ENCODE measurements around the gene KIF13A.
"Not testable (repeated sequence)": the region's sequence is repeated elsewhere in the genome, so short reads cannot be mapped to it uniquely, and the experiment has no call there.

The KIF13A gene

DNA sequence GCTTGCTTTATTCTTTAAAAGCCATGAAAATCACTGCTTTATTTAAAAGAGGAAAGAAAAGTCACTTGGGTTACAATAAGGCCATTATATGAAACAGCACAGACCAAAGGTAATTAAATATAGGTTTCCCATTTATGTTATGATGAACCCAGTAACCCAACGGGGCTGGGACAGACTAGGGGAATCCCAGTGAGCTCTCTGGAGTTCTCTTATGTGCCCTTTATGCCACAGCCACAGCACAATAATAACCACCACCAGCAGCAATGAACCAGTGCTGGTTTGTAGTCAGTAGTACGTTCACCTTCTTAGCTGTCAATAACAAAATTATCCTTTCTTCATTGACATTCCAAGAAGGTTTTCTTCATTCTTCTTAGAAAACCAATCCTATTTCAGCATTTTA is 87.4 kb downstream of the KIF13A start:
- DNase-seq (ENCODE audit: low read depth in 2 of 2): no peak

DNA sequence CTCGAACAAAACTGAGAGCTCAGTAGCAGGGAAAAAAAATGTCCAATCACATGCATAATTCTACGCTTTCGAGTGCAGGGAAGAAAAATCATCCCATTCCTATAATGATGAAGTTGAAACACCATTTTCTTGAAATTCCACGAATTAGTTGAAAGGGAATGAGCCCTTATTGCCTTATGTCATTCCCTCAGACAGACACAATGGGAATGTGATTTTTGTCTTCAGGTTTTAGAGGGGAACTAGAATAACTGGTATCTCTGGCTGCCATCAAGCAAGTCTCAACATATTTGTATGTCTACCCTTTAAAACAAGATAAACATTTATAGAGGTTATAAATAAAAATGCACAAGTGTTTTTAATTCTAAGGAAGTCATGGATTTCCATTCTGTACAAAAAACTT is 87.9 kb downstream of the KIF13A start:
- no peak for DNase-seq (ENCODE audit: low read depth in 2 of 2)

DNA sequence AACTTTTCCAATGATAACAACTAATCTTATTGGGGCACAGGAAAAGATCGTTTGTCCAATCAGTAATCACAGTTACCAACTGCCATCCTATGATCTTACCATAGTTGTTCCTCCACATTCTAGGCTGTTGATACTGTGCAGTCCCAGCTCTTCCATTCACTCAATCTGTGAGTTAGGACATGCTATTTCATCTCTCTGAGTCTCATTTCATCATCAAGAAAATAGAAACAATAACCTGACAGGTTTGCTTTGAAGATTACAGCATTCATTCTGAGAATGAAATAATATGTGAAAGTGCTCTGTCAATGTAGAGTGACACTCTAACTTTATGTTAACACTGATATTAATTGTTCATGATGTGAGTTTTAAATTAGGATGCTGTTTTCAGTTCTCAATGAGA is 89.8 kb downstream of the KIF13A start:
- DNase-seq (ENCODE audit: low read depth in 2 of 2): no peak

DNA sequence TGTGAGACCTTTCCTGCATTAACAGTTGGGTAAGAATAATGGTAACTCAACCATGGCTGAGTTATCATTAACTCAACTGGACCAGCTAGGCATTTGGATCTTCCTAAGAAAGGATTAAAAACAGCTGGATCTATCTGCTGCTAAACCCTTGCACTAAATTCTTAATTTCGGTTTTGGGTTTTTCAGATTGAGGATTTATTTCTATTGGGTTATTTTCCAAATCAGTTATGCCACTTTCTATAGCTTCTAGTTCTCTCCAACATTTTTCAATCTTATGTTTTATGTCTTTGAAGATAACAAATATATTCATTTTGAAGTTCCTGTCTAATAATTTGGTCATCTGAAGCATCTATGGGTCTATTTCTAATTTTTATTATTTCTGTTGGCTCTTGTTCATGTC is 92.5 kb downstream of the KIF13A start:
- no peak for DNase-seq (ENCODE audit: low read depth in 2 of 2)

DNA sequence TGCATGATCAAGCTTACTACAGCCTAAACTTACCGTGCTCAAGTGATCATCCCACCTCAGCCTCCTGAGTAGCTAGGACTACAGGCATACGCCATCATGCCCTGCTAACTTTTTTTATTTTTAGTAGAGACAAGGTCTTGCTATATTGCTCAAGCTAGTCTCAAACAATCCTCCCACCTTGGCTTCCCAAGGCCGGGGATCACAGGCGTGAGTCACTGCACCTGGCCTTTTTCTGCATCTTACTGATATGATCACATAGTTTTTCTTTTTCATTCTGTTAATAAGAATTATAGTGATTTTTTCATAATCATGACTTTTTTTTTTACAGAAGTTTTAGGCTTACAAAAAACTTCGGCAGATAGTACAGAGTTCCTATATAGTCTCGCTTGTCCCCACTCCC is 93.2 kb downstream of the KIF13A start:
- DNase-seq (ENCODE audit: low read depth in 2 of 2): no peak

DNA sequence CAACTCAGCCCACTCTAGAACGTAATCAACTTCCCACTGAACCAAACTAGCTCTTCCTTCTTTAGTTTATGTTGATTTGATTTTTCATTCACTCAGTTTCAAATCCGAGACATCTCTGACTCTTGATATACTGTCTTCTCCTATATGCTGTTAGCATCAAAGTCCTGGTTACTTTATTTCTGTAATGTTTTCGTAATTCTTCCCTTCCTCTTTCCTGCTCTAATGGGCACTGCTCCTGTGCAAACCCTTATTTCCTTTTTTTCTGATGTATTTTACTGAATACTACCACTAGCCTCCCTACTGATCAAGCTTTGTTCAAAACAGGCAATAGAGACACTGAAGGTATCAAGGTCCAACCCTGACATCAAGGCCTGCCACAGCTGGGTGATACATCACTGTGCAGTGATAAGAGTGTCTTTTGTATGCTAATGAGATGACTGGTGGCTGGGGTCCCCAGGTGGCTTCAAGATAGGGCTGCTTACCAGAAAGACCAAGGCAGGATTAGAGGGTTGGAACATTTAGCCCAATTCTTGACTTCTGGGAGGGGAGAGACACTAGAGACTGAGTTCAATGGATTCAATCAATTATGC is 95.2 kb downstream of the KIF13A start:
- no peak for DNase-seq (ENCODE audit: low read depth in 2 of 2)

DNA sequence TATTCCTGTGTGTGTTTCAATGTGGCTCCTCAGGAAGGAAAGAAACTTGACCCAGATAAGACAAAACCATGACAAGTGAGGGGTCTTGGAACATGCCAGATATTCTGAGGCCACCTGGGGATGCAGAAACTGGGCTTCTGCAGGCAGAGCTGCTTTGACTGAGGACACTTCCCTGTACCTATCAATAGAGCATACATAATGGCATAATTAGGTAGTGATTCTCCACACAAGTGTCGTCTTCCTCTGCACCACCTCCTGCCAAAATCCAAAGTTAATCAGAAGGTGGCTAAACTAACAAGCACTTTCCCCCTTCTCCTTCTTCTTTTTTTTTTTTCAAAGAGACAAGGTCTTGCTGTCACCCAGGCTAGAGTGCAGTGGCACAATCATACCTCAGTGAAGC is 97.1 kb downstream of the KIF13A start:
- DNase-seq (ENCODE audit: low read depth in 2 of 2): no peak

DNA sequence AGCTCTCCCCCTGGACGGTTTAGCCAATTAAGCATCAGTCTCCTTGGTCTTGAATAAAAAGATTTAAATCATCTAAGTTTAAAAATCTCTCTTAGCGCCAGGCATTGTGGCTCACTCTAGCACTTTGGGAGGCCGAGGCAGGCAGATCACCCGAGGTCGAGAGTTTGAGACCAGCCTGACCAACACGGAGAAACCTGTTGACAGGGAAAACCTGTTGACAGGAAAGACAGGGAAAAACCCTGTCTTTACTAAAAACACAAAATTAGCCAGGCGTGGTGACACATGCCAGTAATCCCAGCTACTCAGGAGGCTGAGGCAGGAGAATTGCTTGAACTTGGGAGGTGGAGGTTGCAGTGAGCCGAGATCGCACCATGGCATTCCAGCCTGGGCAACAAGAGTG is 97.7 kb downstream of the KIF13A start:
- not testable (repeated sequence) for DNase-seq (ENCODE audit: low read depth in 2 of 2)

DNA sequence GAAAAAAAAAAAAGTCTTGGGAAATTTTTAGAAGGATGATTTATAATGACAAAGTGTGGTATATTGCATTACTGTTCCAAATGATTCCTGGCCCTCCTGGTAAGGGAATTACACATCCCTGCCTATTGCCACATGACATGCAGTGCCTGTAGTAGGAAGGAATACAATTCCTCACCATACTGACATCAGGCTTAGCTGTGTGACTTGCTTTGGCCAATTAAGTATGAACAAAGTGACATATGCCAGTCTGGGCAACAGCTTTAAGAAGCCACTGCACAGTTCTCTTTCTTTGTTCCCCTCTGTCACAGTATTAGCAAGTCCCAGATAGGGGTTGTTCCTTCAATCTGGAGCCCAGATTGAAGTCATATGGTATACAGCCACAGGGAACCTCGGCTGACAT is 100.5 kb downstream of the KIF13A start:
- DNase-seq (ENCODE audit: low read depth in 2 of 2): no peak

DNA sequence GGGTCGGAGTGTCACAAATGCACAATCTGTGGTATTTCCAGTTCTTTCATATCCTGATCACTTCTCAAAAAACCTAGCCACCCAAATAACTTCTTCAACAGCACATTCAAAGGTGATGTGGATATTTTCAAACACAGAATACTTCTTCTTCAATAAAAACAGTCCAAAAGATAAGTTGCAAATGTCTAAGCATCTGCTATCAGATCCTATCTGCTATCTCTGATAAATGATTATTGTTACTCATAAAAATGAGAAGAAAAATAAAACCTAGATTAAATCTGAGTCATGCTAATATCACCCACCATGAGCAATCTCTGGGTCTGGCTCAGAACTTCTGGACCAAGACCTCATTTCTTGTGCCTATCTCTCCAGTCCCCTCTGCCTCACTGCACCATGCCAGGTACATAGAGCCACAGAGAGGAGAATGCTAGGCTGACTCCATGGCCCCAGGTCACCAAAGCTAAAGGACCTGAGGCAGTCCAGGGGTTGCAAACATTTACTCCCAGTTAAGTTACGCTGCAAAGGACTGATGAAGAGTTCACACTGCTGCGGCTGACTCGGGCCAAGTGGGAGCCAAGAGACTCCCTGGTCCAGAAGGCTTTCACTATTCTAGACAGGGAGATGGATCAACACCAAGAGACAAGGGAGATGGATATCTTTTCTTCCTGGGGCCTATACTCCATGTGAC is 101.4 kb downstream of the KIF13A start:
- no peak for DNase-seq (ENCODE audit: low read depth in 2 of 2)

DNA sequence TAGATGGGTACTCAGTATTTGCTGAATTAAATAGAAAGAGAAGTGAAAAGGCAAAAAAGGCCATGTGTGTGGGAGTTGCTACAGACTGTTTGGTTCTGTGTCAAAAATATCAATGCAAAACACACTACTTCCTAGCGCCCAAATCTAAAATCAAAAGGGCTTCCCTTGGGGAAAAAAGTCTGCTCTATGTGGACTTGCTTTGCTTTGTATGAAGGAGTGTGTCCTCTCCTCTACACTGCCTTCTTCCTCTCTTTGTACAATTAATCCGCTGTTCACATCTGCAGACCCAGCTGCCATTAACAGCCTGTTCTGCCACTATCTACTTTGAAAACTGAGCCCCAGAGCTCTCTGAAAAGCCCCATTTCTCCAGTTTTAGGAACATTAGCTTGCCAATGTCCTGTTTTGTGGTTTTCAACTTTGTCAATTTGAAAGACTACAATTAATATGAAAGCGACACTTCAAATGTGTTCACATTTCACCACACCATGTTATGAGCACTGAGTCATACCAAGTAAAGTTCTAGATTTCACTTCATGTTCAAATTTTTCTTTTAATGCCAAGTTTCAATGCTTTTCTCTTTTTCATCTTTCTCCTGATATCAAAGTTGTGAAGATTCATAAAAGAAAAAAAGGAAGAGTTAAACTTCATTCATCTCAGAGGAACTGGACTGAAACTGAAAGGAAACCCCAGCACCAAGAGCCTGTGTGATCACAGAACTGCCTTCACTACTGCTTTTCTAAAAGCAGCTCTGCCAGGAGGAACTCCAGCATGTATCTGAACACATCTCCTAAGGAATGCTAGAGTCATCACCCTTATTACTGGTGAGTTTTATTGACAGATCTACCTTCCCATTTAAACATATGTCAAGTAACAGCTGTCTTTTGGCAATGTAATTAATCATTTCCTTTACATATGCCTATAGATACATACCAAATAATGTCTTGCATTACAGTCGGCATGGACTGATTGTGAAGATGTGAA is 102.6 kb downstream of the KIF13A start:
- DNase-seq (ENCODE audit: low read depth in 2 of 2): no peak

DNA sequence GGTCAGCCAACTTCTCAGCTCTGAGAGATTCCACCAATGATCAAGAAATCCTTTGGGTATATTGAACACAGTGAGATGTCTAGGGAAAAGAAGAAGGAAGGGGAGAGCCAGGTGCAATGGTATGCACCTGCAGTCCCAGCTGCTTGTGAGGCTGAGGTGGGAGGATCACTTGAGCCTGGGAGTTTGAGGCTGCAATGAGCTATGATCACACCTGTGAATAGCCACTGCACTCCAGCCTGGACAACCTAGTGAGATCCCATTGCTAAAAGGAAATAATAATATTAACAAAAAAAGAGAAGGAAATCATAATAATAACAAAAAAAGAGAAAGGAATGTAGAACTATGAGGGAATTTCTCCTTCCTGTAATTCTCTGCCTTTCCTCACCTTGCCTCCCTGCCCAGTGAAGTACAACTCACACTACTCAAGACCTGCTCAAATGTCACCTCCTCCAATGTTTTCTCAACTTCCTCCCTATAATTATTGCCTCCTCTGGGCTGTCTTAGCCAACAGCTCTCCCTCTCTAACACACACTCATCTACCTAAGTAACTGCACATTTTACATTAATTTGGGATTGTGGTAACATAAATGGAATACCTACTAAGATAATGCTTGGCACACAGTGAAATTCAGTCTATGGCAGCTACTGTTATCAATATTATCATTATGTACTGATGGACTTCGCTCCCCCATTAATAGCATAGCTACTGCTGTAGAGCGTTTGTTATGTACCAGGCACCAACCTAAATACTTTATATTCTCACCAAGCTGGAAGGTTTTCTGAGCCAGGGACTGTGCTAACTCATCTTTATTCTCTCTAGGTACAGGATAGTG is 103.6 kb downstream of the KIF13A start:
- DNase-seq (ENCODE audit: low read depth in 2 of 2): no peak

DNA sequence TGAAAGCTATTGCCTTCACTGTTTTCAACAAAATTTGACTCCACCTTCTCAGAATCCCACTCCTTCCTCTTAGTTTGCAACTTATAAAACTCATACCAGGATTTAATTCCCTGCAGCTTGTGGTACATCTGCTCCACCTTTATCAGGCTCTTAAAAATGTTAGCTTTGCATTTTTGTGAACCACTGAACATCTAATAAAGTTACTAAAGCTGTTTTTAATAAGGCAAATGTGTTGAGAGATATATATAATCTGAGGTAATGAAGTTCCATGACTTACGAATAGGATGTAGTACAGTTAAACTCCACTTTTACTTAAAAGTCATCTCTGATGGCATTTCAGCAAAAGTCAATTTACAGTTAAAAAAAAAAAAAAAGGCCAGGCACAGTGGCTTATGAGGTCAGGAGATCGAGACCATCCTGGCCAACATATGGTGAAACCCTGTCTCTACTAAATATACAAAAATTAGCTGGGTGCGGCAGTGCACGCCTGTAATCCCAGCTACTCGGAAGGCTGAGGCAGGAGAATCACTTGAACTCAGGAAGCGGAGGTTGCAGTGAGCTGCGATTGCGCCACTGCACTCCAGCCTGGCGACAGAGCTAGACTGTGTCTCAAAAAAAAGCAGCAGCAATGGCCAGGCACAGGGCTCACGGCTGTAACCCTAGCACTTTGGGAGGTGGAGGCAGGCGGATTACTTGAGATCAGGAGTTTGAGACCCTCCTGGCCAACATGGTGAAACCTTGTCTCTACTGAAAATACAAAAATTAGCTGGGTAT is 106.2 kb downstream of the KIF13A start:
- no peak for DNase-seq (ENCODE audit: low read depth in 2 of 2)

DNA sequence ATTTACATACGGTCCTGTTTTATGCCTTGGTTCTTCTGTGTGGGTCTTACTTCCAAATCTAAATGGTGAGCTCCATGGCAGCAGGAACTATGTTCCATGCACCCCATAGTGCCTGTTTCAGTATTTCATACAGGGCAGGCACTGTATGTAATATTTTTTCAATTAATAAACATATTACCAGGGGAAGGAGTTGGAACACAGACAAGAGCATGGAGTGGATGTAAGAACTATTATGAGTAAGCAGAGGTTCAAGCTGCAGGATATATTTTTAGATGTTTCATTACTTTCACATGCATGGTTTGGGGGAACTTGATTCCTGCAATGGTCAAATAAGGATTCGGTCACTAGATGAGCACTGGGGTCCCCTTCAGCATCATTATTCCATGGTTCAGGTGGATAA is 108.3 kb downstream of the KIF13A start:
- no peak for DNase-seq (ENCODE audit: low read depth in 2 of 2)

DNA sequence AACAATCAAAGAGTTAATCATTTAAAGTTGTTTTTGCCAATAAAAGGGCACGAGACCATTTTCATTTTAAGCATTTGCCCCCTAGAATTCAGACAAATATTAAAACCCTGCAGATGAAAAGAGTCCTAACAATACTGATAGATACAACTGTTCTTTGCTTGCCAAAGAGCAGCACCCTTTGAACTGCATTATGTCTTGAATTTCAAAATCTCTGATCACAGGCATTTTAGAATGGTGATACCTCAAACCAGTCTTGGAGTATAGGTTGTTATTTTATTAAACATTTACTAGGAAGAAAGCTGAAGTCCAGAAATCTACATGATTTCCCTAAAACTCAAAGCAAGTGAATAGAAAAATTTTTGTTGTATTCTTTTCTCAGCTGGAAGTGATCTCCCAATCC is 108.7 kb downstream of the KIF13A start:
- no peak for DNase-seq (ENCODE audit: low read depth in 2 of 2)

DNA sequence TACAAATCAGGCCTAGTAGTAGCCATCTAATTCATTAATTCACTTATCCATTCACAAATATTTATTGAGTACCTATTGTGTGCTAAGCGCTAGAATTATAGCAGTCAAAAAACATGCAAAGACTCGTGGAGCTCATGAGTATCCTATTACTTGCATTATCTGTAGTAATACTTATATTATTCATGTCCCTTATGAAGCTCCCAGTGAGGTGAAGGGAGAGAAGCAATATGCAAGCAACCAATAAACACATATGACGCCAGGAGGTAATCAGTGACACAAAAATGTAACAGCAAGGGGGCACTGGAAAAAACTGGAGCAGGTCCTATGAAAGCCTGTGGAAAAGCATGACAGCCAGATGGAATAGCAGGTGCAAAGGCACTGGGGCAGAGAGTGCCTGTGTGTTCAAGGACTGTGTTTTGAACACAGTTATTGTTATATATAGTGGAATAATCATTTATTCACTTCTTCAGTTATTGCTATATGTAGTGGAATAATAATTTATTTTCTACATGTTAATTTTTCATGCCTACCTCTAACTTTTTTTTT is 109.5 kb downstream of the KIF13A start:
- DNase-seq (ENCODE audit: low read depth in 2 of 2): no peak

DNA sequence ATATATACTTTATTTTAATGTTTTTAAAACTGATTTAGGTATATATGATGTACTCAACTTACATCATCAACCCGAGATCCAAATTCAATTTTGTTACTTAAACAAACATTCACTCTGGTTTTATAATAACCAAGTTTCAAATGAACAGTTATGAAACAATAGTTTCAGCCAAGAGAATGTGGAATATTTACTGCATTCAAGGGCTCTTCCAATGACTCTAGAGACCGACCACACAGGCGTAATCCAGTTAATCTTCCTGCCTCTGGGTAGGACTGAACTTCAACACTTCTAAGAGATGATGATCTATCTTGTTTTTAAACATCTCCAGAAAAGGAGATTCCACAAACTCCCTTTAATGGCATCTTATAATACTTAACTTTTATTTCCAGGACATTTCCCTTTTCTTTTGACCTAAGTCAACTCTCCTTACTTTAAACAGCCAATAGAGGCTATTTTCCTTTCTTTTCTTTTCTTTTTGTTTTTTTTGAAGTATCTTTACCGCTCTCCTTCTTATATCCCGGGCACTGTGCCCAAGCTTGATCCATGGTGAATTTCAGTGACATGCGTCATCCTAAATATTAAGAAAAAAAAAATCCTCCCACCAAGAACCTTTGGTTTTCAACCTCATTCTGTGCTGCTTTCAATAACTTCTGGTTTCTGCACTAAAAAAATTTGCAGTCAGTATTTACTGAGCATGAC is 110.1 kb downstream of the KIF13A start:
- DNase-seq (ENCODE audit: low read depth in 2 of 2): no peak

DNA sequence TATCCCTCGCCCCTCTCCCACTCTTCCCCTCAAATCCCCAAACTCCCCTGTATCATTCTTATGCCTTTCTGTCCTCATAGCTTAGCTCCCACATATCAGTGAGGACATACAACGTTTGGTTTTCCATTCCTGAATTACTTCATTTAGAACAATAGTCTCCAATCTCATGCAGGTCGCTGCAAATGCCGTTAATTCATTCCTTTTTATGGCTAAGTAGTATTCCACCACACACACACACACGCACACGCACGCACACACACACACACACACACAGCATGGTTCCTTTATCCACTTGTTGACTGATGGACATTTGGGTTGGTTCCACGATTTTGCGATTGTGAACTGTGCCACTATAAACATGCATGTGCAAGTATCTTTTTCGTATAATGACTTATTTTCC is 112.7 kb downstream of the KIF13A start:
- no peak for DNase-seq (ENCODE audit: low read depth in 2 of 2)

DNA sequence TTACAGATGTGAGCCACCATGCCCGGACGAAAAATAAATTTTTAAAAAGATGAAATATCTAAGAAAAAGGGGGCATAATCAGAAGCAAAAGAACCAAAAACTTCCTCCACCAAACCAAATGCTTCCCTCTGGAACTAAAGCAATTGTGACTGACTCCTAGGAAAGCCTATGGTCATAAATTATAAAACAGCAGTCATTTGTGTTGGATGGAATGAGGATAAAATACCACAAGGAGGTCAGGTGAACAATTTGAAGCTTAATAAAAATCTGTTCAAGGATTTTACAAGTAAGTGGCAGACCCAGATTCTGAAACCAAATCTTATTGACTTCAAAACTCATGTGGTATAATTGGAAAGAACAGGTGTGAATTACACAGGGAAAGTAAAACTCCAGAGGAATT is 114.5 kb downstream of the KIF13A start:
- no peak for DNase-seq (ENCODE audit: low read depth in 2 of 2)

DNA sequence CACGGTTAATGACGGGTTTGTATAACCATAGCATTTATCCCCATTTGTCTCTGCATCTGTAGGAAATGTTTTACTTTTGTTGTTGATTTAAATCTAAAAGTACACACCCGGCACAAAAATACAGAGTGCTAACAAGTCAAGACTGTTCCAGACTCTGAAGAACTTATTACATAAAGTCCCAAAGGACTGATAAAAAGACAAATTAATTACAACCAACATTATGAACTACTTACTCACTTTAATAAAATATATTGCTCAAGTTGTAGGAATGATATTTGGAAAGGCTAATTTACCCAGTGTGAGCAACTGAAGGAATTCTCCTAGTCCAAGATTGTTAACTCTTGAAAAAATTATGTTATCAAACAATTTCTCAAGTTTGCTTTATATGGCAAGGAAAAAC is 115.6 kb downstream of the KIF13A start:
- DNase-seq (ENCODE audit: low read depth in 2 of 2): no peak

Measured in activated CD8-positive, alpha-beta memory T cell treated with anti-CD3 and anti-CD28 coated beads for 4 hours (primary cell).